Measurements from ENCODE around the gene CRCP. TPM values are rescaled to one million over a fixed set of nuclear protein-coding genes. Genes with fewer than 3 reads are reported as not detected.

CRCP gene
- polyA plus RNA-seq, 2 of the 4 experiments (the other 2 are of a cell fraction) = 33.1 to 40.3 TPM

DNA sequence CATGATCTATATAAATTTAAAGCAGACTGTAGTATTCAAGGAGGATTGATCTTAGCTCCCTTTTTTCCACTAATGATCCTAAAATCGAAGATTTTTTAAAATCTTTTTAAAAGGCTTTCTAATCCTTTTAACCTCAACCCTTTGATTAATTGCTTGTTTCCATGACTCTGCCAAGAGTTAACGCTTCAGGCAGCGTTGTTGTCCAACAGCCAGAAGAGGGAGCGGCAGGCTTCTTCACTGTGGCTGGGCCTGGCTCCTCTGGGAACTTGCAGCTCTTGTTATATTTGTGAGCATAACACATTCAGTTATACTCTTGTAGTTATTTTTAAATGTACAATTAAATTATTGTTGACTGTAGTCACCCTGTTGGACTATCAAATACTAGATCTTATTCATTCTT, 26.3 kb downstream of the CRCP start:
- DNase-seq (ENCODE audit: low read depth in 1 of 2, low spot score in 1 of 2) = peak in 1 of 2 experiments; percentile 51
- Histone ChIP-seq H3K27ac (no peak overlapping the region), H3K4me2 (no peak overlapping the region), H3K4me1 (peaks cover 15% of the 10 kb centered on the region; the same call in 2 of the 3 replicates), H3K4me3 (no peak overlapping the region), H3K9me3 (no peaks in the 10 kb centered on the region)
- ChIA-PET CTCF (interaction anchor here (0.5 to 1.5 kb wide), 10 partner anchors 10 to 598 kb away, joined by 3 to 4 read pairs (median 3); no protein-coding TSS in a partner anchor), POLR2A (no interaction called here)
- ATAC-seq = peak; percentile 72 to 82; a peak in 3 of 6 replicates
- WGBS (ENCODE audit: missing lambda C conversion rate) = 67% methylated on average over 4 of the region's 4 CpGs
- FAIRE-seq = no peak
- TF ChIP-seq SMC3 (IDR thresholded peaks at IDR 0.05) (peak; percentile 26; the same call in 1 of the 3 replicates), RAD21 (conservative IDR thresholded peaks at IDR 0.05 in 1 of 2, IDR thresholded peaks at IDR 0.05 in 1 of 2) (peak; percentile 40 to 62; a peak in 4 of 5 replicates), TFCP2L1 (CRISPR knock-in tag; IDR thresholded peaks at IDR 0.05) (no peak)
- TF ChIP-seq, protein P1, sequence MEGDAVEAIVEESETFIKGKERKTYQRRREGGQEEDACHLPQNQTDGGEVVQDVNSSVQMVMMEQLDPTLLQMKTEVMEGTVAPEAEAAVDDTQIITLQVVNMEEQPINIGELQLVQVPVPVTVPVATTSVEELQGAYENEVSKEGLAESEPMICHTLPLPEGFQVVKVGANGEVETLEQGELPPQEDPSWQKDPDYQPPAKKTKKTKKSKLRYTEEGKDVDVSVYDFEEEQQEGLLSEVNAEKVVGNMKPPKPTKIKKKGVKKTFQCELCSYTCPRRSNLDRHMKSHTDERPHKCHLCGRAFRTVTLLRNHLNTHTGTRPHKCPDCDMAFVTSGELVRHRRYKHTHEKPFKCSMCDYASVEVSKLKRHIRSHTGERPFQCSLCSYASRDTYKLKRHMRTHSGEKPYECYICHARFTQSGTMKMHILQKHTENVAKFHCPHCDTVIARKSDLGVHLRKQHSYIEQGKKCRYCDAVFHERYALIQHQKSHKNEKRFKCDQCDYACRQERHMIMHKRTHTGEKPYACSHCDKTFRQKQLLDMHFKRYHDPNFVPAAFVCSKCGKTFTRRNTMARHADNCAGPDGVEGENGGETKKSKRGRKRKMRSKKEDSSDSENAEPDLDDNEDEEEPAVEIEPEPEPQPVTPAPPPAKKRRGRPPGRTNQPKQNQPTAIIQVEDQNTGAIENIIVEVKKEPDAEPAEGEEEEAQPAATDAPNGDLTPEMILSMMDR (IDR thresholded peaks at IDR 0.05) = peak; percentile 28; the same call in 2 of the 3 replicates

- WGBS (ENCODE audit: missing lambda C conversion rate) = 96% methylated on average over 3 of the region's 3 CpGs
- CTCF ChIA-PET = interaction anchor here (0.5 to 1.4 kb wide), 2 partner anchors 20 to 35 kb away, joined by 3 to 4 read pairs; no protein-coding TSS in a partner anchor
- DNase-seq (ENCODE audit: low read depth in 1 of 2, low spot score in 1 of 2) = no peak
- Histone ChIP-seq H3K9me3 (no peaks in the 10 kb centered on the region), H3K4me3 (no peak overlapping the region), H3K4me2 (no peak overlapping the region), H3K4me1 (peaks cover 15% of the 10 kb centered on the region; the same call in 2 of the 3 replicates), H3K27ac (no peak overlapping the region)
- no peak for FAIRE-seq
- POLR2A ChIA-PET = no interaction called here
- TF ChIP-seq RNF2 (IDR thresholded peaks at IDR 0.05; ENCODE audit: borderline replicate concordance, low read depth) = no peak
- TF ChIP-seq HDAC2 (IDR thresholded peaks at IDR 0.05) = no peak
- no peak for TF ChIP-seq E2F6 (IDR thresholded peaks at IDR 0.05; ENCODE audit: borderline replicate concordance, low read depth)
- TF ChIP-seq BHLHE40 (IDR thresholded peaks at IDR 0.05; ENCODE audit: low read depth, low read length) = no peak
- TF ChIP-seq CHD2 (IDR thresholded peaks at IDR 0.05; ENCODE audit: low read length, partially characterized antibody) = no peak
- TF ChIP-seq FOSB (CRISPR knock-in tag; IDR thresholded peaks at IDR 0.05) = no peak
- TF ChIP-seq EHF (CRISPR knock-in tag; IDR thresholded peaks at IDR 0.05) = no peak
- no peak for TF ChIP-seq RARB (CRISPR knock-in tag; IDR thresholded peaks at IDR 0.05)
- TF ChIP-seq NPAS2 (CRISPR knock-in tag; IDR thresholded peaks at IDR 0.05; ENCODE audit: borderline replicate concordance) = no peak
- TF ChIP-seq, protein P1 (IDR thresholded peaks at IDR 0.05) = no peak
- TF ChIP-seq POLR2AphosphoS2 (conservative IDR thresholded peaks at IDR 0.05; ENCODE audit: low read length) = no peak
- no peak for TF ChIP-seq JUNB (IDR thresholded peaks at IDR 0.05)
- no peak for TF ChIP-seq MAFK (IDR thresholded peaks at IDR 0.05; ENCODE audit: partially characterized antibody)
- TF ChIP-seq MAZ (IDR thresholded peaks at IDR 0.05; ENCODE audit: borderline replicate concordance, low read depth, low read length) = no peak
- ATAC-seq = no peak
Observed at GRCh38 chr7:66142334-66142733, 27.7 kb downstream of the CRCP start.

- no peak for DNase-seq (ENCODE audit: low read depth in 1 of 2, low spot score in 1 of 2)
- no peak overlapping the region for H3K27ac ChIP-seq
- no peak for ATAC-seq
- ChIA-PET CTCF (no interaction called here), POLR2A (no interaction called here)
- no peak for FAIRE-seq
- no peak overlapping the region for H3K4me2 ChIP-seq
- WGBS (ENCODE audit: missing lambda C conversion rate) = 88% methylated on average over 5 of the region's 5 CpGs
- no peak for TF ChIP-seq ZC3H11A (IDR thresholded peaks at IDR 0.05)
- no peak for TF ChIP-seq NR3C1 (IDR thresholded peaks at IDR 0.05)
- TF ChIP-seq CHD4 (IDR thresholded peaks at IDR 0.05; ENCODE audit: borderline replicate concordance) = no peak
- no peak for TF ChIP-seq TFCP2L1 (CRISPR knock-in tag; IDR thresholded peaks at IDR 0.05)
- TF ChIP-seq ZFP36 (IDR thresholded peaks at IDR 0.05; ENCODE audit: borderline replicate concordance, partially characterized antibody) = no peak
- TF ChIP-seq JUNB (IDR thresholded peaks at IDR 0.05) = no peak
- no peak for TF ChIP-seq ZNF302 (CRISPR knock-in tag; IDR thresholded peaks at IDR 0.05)
- no peak for TF ChIP-seq ZSCAN20 (CRISPR knock-in tag; IDR thresholded peaks at IDR 0.05)
- TF ChIP-seq CBX2 (IDR thresholded peaks at IDR 0.05; ENCODE audit: borderline replicate concordance, low read depth) = no peak
- TF ChIP-seq GATA3 (IDR thresholded peaks at IDR 0.05; ENCODE audit: borderline replicate concordance) = no peak
- no peak for TF ChIP-seq HOXA7 (CRISPR knock-in tag; IDR thresholded peaks at IDR 0.05)
- TF ChIP-seq CHD2 (IDR thresholded peaks at IDR 0.05; ENCODE audit: low read length, partially characterized antibody) = no peak
- no peak for TF ChIP-seq NPAS2 (CRISPR knock-in tag; IDR thresholded peaks at IDR 0.05; ENCODE audit: borderline replicate concordance)
- TF ChIP-seq E2F6 (IDR thresholded peaks at IDR 0.05; ENCODE audit: borderline replicate concordance, low read depth) = no peak
- no peak overlapping the region for H3K4me3 ChIP-seq
- peaks cover 15% of the 10 kb centered on the region; the same call in 2 of the 3 replicates for H3K4me1 ChIP-seq
- H3K9me3 ChIP-seq = no peaks in the 10 kb centered on the region
Observed at GRCh38 chr7:66142996-66143395, 28.3 kb downstream of the CRCP start.

Data from A549 (cell line).